Caco-2 (cell line): ENCODE results near the gene CDKN1C. TPM values are rescaled to one million over a fixed set of nuclear protein-coding genes. Genes with fewer than 3 reads are reported as not detected.

Experiments
- BruUV-seq: library from RNA; stranded (reverse); fragments of 400-500 nt; replicated peaks from 2 replicates; lab custom pipeline; 2021; lab: Mats Ljungman, UMichigan
- CTCF ChIA-PET: fragments of 300-600 bp; sonication (Branson Sonifier 250); formaldehyde crosslinking; loops from one replicate; lab custom pipeline; 2022; ENCODE audit warnings: antibody characterized with exemption; lab: Charles Lee
- POLR2A ChIA-PET: fragments of 300-600 bp; sonication (Branson Sonifier 250); formaldehyde crosslinking; loops from one replicate; lab custom pipeline; 2022; ENCODE audit warnings: antibody characterized with exemption; lab: Charles Lee
- DNase-seq, 2 experiments: peaks; one replicate each; pipeline versions ENCODE4 v3.0.0 to v3.0.0-alpha.2; 2020 to 2022
- H3K27me3 ChIP-seq: replicated peaks from 2 replicates; pipeline ENCODE4 v1.6.0; 2011; ENCODE audit warnings: low read length; ENCODE audit not compliant: control insufficient read depth, insufficient read depth
- H3K36me3 ChIP-seq: 2 replicates; pipeline ENCODE4 v1.5.1; 2011; ENCODE audit warnings: low read length; ENCODE audit not compliant: control insufficient read depth, insufficient read depth
- H3K4me1 ChIP-seq: fragments of 250-450 bp; sonication (Bioruptor Pico); 2 replicates; pipeline ENCODE4 v1.5.1; 2020; ENCODE audit warnings: mild to moderate bottlenecking
- H3K4me3 ChIP-seq: 2 replicates; pipeline ENCODE4 v1.5.1; 2011; ENCODE audit warnings: low read depth, mild to moderate bottlenecking, control low read depth, low read length
- H3K9me3 ChIP-seq: fragments of 250-450 bp; sonication (Bioruptor Pico); 2 replicates; pipeline ENCODE4 v1.5.1; 2020; ENCODE audit warnings: mild to moderate bottlenecking, moderate library complexity
- H3K27ac Mint-ChIP-seq: one replicate; pipeline ENCODE4 v1.8.0; 2022; ENCODE audit warnings: mixed read lengths; ENCODE audit not compliant: unreplicated experiment
- H3K27me3 Mint-ChIP-seq: one replicate; pipeline ENCODE4 v1.8.0; 2022; ENCODE audit warnings: mixed read lengths; ENCODE audit not compliant: insufficient read depth, unreplicated experiment
- H3K36me3 Mint-ChIP-seq: one replicate; pipeline ENCODE4 v1.8.0; 2022; ENCODE audit warnings: mild to moderate bottlenecking, mixed read lengths; ENCODE audit not compliant: insufficient read depth, unreplicated experiment
- H3K4me1 Mint-ChIP-seq: one replicate; pipeline ENCODE4 v1.8.0; 2022; ENCODE audit warnings: low read depth, mixed read lengths; ENCODE audit not compliant: unreplicated experiment
- H3K4me3 Mint-ChIP-seq: one replicate; pipeline ENCODE4 v1.8.0; 2022; ENCODE audit warnings: mild to moderate bottlenecking, moderate library complexity, mixed read lengths; ENCODE audit not compliant: unreplicated experiment
- H3K9me3 Mint-ChIP-seq: one replicate; pipeline ENCODE4 v1.8.0; 2022; ENCODE audit warnings: mixed read lengths; ENCODE audit not compliant: unreplicated experiment
- intact Hi-C: fragments of 100-400 bp; cut with micrococcal nuclease; formaldehyde crosslinking; loops from one replicate; pipeline ENCODE4 v1.10.0; 2022; ENCODE audit not compliant: unreplicated experiment
- total RNA-seq: library from RNA; stranded (reverse); gene quantifications from 2 replicates; pipeline ENCODE4 v1.2.3, GENCODE V29; 2022
- TF ChIP-seq, protein P1 (sequence below), 2 experiments: fragments of 200-600 bp in 1 of 2; IDR thresholded peaks; 1 replicate in 1 of 2; 2 replicates in 1 of 2; pipeline versions ENCODE4 v1.5.1 to v1.8.0; 2011 to 2022; ENCODE audit warnings: antibody characterized with exemption in 1 of 2, control low read depth in 1 of 2, inconsistent platforms in 1 of 2, low read depth in 1 of 2, low read length in 1 of 2, mild to moderate bottlenecking in 1 of 2, moderate library complexity in 1 of 2; ENCODE audit not compliant: insufficient read depth in 1 of 2, severe bottlenecking in 1 of 2, unreplicated experiment in 1 of 2

CDKN1C gene
- total RNA-seq, 1 experiment from 2014 or later, result 25.5 TPM

DNA sequence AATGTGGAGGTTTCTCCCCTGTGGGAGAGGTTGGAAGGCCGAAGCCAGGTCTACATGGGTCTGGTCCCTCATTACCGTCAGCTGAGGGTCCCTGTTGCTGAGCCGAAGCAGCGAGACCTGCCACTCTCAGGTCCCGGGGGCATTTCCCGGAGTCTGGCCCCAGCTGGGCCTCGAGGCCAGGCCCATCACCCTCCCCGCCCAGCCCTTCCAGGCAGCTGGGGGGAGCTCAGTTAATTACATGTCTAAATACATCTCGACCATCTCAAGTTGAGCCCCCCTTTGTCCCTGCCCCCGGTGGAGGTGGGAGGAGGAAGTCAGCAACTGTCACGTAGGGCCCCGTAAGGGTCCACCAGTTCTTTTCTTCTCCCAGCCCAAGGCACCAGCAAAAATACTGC is 3.6 kb downstream of the CDKN1C start:
- no peak overlapping the region for H3K4me3 ChIP-seq
- Mint-ChIP-seq H3K27ac (no peak overlapping the region), H3K9me3 (no peaks in the 10 kb centered on the region), H3K4me1 (no peaks in the 10 kb centered on the region), H3K4me3 (no peak overlapping the region), H3K36me3 (peaks cover 6% of the 10 kb centered on the region), H3K27me3 (peaks cover 8% of the 10 kb centered on the region)
- ChIA-PET CTCF (no interaction called here), POLR2A (interaction anchor here (0.5 kb wide), 1 partner anchor 505 kb away, joined by 5 read pairs; no protein-coding TSS in a partner anchor)
- H3K4me1 ChIP-seq, result peaks cover 14% of the 10 kb centered on the region
- H3K36me3 ChIP-seq, result no peaks in the 10 kb centered on the region
- TF ChIP-seq, protein P1, sequence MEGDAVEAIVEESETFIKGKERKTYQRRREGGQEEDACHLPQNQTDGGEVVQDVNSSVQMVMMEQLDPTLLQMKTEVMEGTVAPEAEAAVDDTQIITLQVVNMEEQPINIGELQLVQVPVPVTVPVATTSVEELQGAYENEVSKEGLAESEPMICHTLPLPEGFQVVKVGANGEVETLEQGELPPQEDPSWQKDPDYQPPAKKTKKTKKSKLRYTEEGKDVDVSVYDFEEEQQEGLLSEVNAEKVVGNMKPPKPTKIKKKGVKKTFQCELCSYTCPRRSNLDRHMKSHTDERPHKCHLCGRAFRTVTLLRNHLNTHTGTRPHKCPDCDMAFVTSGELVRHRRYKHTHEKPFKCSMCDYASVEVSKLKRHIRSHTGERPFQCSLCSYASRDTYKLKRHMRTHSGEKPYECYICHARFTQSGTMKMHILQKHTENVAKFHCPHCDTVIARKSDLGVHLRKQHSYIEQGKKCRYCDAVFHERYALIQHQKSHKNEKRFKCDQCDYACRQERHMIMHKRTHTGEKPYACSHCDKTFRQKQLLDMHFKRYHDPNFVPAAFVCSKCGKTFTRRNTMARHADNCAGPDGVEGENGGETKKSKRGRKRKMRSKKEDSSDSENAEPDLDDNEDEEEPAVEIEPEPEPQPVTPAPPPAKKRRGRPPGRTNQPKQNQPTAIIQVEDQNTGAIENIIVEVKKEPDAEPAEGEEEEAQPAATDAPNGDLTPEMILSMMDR (IDR thresholded peaks at IDR 0.05; ENCODE audit: insufficient read depth in 1 of 2, low read depth in 1 of 2, low read length in 1 of 2, severe bottlenecking in 1 of 2, unreplicated experiment in 1 of 2), result no peak
- BruUV-seq, result no TSS peak
- no peak for DNase-seq
- no peaks in the 10 kb centered on the region for H3K9me3 ChIP-seq
- intact Hi-C loops, result no loop called here
- no peaks in the 10 kb centered on the region for H3K27me3 ChIP-seq

DNA sequence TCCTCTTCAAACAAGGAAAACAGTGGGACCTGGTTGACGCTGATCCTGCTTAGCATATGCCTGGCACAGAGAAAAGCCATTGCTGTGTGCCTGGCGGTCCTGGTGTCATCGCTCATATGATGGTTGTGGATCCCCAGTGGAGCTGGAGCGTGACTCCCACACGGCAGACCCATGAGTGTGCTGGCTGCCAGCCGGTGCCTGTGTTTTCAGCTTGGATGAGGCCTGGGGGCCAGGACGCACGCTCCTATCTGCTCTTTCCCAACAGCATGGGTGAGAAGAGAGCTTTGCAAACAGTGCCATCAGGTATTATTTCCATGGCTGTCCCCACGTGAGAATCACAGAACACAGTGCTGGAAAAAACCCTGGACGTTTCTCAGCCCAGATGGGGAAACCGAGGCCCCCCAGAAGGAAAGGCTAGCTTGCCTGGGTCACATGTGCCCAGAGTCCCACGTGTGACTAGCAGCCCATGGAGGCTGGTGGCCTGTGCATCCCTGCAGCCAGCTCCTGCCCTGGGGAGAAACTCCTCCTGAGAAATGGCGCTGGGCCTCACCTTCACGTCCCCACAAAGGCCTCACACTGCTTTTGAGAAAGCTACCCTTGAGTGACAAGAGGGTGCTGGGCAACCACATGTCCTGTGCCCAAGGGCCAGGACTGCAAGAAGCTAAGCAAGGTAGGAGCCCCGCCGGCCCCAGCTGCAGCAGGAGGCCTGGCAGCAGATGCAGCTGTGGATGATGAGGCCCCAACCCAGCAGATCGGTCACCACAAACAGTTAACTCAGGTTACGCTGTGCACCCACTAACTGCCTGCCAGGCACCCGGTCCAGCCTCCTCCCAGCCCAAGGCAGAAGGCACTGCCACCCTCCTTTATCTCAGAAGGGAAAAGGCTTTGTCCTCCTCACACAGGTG is 4.2 kb downstream of the CDKN1C start:
- no peaks in the 10 kb centered on the region for H3K4me1 Mint-ChIP-seq
- Histone ChIP-seq H3K27me3 (no peaks in the 10 kb centered on the region), H3K4me3 (no peak overlapping the region), H3K9me3 (no peaks in the 10 kb centered on the region), H3K36me3 (no peaks in the 10 kb centered on the region), H3K4me1 (peaks cover 8% of the 10 kb centered on the region)
- no peaks in the 10 kb centered on the region for H3K9me3 Mint-ChIP-seq
- H3K36me3 Mint-ChIP-seq, result peaks cover 6% of the 10 kb centered on the region
- no peak overlapping the region for H3K4me3 Mint-ChIP-seq
- intact Hi-C loops, result no loop called here
- H3K27me3 Mint-ChIP-seq, result peaks cover 8% of the 10 kb centered on the region
- POLR2A ChIA-PET, result interaction anchor here (0.5 kb wide), 1 partner anchor 505 kb away, joined by 5 read pairs; no protein-coding TSS in a partner anchor
- H3K27ac Mint-ChIP-seq, result no peak overlapping the region
- CTCF ChIA-PET, result no interaction called here
- TF ChIP-seq, protein P1 (IDR thresholded peaks at IDR 0.05; ENCODE audit: insufficient read depth in 1 of 2, low read depth in 1 of 2, low read length in 1 of 2, severe bottlenecking in 1 of 2, unreplicated experiment in 1 of 2), result no peak
- no TSS peak for BruUV-seq
- DNase-seq, result no peak

DNA sequence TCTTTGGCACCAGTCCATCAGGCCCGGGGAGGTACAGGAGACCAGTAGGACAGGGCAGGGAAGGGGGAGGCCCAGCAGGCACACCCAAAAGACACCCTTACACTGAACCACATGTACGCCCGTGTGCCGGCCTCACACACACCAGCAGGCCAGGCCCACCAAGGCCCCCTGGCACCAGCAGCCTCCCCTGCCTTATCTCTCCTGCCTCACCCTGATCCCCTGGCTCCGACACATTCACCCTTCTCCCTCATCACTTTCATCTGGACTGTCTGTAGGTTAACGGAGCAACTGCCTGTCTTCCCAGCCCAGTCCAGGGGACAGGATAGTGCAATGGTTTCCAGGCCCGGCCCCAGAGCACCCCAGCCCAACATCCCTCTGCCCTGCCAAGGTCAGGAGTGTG is 4.9 kb downstream of the CDKN1C start:
- no peak for DNase-seq
- no peak overlapping the region for H3K4me3 Mint-ChIP-seq
- intact Hi-C loops, result no loop called here
- no peaks in the 10 kb centered on the region for H3K4me1 Mint-ChIP-seq
- H3K9me3 Mint-ChIP-seq, result no peaks in the 10 kb centered on the region
- no TSS peak for BruUV-seq
- Histone ChIP-seq H3K9me3 (no peaks in the 10 kb centered on the region), H3K4me1 (peaks cover 5% of the 10 kb centered on the region; the same call in 1 of the 2 replicates), H3K4me3 (no peak overlapping the region), H3K27me3 (no peaks in the 10 kb centered on the region), H3K36me3 (no peaks in the 10 kb centered on the region)
- H3K27ac Mint-ChIP-seq, result no peak overlapping the region
- H3K27me3 Mint-ChIP-seq, result peaks cover 8% of the 10 kb centered on the region
- peaks cover 6% of the 10 kb centered on the region for H3K36me3 Mint-ChIP-seq
- ChIA-PET POLR2A (no interaction called here), CTCF (no interaction called here)
- TF ChIP-seq, protein P1 (IDR thresholded peaks at IDR 0.05; ENCODE audit: insufficient read depth in 1 of 2, low read depth in 1 of 2, low read length in 1 of 2, severe bottlenecking in 1 of 2, unreplicated experiment in 1 of 2), result no peak
